ENCODE results near the gene DGKQ. TPM values are rescaled to one million over a fixed set of nuclear protein-coding genes. Genes with fewer than 3 reads are reported as not detected.

DGKQ gene
- total and polyA plus RNA-seq, 2 donors (not counting 3 experiments of a cell fraction or from before 2014, with no cell fraction given) = 15.8 to 20.2 TPM

DNA sequence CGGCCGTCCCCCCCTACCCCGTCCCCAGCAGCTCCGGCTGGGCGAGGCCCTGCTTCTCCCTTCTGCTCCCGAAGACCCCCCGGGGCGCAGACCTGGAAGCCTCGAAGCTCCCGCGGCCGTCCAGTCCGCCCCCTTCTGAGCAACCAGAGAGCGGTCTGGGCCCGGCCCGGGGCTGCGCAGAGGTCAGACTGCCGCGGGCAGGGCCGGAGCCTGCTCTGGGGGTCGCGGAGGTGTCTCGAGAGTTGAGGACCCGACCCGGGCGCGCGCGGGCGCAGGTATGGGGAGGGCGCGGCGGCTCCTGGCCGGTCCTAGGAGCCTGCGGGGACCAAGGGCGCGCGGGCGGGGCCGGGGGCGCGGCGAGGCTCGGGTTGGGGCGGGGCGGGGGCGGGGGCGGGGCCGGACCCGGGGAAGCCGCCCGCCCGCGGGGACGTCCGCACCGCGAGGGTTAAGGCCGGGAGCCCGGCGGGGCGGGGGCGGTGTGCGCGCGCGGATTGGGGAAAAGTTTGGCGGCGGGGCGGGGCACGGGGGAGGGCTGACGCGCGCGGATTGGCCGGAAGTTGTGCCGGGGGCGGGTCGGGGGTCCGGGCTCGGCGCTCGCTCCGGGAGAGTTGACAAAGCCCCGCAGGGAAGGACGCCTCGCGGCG, 37.8 kb upstream of the DGKQ start, which contains the start of gene FGFRL1:
TSS of gene FGFRL1 (plus strand) at position 605 of the 644 bp plus-strand sequence. CDS start 860 bp downstream, outside the sequence.
- Histone ChIP-seq H3K79me2 (ENCODE audit: control insufficient read depth, insufficient read depth, low read length) (peaks cover 3% of the 10 kb centered on the region), H3K9ac (replicated peaks; ENCODE audit: extremely low read depth, insufficient read depth, low read length) (peak within 1 kb of the TSS; percentile 49), H4K20me1 (replicated peaks; ENCODE audit: control insufficient read depth, extremely low read depth, insufficient read depth, low read length) (no peaks in the 10 kb centered on the region), H3K27me3 (ENCODE audit: control insufficient read depth in 2 of 2, insufficient read depth in 2 of 2, low read length in 2 of 2) (peaks cover 13 to 16% of the 10 kb centered on the region in 2 experiments), H3K9me1 (replicated peaks; ENCODE audit: control insufficient read depth, extremely low read depth, insufficient read depth, low read length) (no peaks in the 10 kb centered on the region), H3K27ac (ENCODE audit: insufficient read depth, low read depth, low read length) (no peak within 1 kb of the TSS), H3K4me3 (replicated peaks in 1 of 3; ENCODE audit: insufficient read depth in 1 of 3, low read depth in 1 of 3, low read length in 3 of 3) (peak within 1 kb of the TSS; percentile 52 to 85 (median 66)), H3K9me3 (replicated peaks; ENCODE audit: control insufficient read depth, insufficient read depth, low read length) (no peaks in the 10 kb centered on the region), H3K4me2 (ENCODE audit: insufficient read depth, low read length) (peak within 1 kb of the TSS; percentile 47), H3K4me1 (ENCODE audit: control insufficient read depth, extremely low read depth, insufficient read depth, low read length) (peaks cover 9% of the 10 kb centered on the region), H2AFZ (ENCODE audit: low read depth, low read length) (peak within 1 kb of the TSS; percentile 62), H3K36me3 (ENCODE audit: control insufficient read depth in 2 of 2, extremely low read depth in 1 of 2, insufficient read depth in 2 of 2, low read length in 2 of 2) (peaks cover 0 to 2% of the 10 kb centered on the region in 2 experiments)
- TF ChIP-seq POLR2AphosphoS5 (IDR thresholded peaks at IDR 0.05; ENCODE audit: insufficient read depth, low read depth, low read length) (peak; percentile 25), FOS (IDR thresholded peaks at IDR 0.05; ENCODE audit: borderline replicate concordance, insufficient read depth, low read length) (no peak)
- FAIRE-seq (peak; percentile 47), DNase-seq (ENCODE audit: low read depth, low spot score) (peak; percentile 76)
- dilution Hi-C loops (cut with MboI; ENCODE audit: extremely low pct_ligation_motif_present, low sequenced_read_pairs) (no loop called here), intact Hi-C loops (cut with micrococcal nuclease) (no loop called here)
- BruUV-seq (replicated peaks) = no TSS peak
- POLR2A ChIA-PET = no interaction called here
- CTCF ChIA-PET = interaction anchor here (1.6 to 2.6 kb wide), 4 partner anchors 24 to 105 kb away, joined by 4 to 13 read pairs (median 8); partner anchors contain the start of gene IDUA

DNA sequence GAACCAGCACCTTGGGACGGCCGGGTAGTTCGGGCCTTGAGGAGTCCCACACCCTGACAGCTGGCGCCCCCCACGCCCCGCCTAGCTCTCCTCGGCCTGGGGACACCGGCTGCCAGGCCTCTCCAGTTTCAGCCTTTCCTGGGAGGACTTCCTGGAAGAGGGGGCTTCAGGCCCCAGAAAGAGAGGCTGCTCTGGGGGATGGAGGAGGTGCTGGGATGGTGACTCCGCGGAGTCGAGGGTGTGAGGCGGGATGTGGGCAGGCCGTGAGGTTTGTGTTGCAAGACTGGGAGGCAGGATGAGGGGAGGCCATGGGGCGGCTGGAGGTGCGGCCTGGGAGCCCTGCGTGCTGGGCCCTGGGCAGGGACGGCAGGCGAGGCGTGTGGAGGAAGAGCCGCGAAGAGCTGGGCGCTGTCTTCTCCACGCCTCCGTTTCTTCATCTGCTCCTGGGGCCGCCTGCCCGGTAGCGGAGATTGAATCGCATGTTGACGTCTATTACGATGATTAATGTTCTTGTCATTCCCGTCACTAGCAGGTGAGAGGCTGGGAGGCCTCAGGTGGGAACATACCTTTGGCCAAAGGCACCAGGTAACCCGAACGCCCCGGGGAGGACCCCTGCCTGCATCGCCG, 37.1 kb upstream of the DGKQ start:
- no peak overlapping the region for H3K27ac ChIP-seq (ENCODE audit: insufficient read depth, low read depth, low read length)

More for the DNA sequence above, 37.1 kb upstream of the DGKQ start:
- Histone ChIP-seq H3K4me2 (ENCODE audit: insufficient read depth, low read length) (peak overlapping the region; percentile 14), H3K36me3 (ENCODE audit: control insufficient read depth in 2 of 2, extremely low read depth in 1 of 2, insufficient read depth in 2 of 2, low read length in 2 of 2) (peaks cover 0 to 2% of the 10 kb centered on the region in 2 experiments), H3K9me1 (replicated peaks; ENCODE audit: control insufficient read depth, extremely low read depth, insufficient read depth, low read length) (no peaks in the 10 kb centered on the region), H3K9me3 (replicated peaks; ENCODE audit: control insufficient read depth, insufficient read depth, low read length) (no peaks in the 10 kb centered on the region), H3K79me2 (ENCODE audit: control insufficient read depth, insufficient read depth, low read length) (peaks cover 3% of the 10 kb centered on the region), H3K9ac (replicated peaks; ENCODE audit: extremely low read depth, insufficient read depth, low read length) (no peak overlapping the region), H3K27me3 (ENCODE audit: control insufficient read depth in 2 of 2, insufficient read depth in 2 of 2, low read length in 2 of 2) (peaks cover 13 to 16% of the 10 kb centered on the region in 2 experiments), H4K20me1 (replicated peaks; ENCODE audit: control insufficient read depth, extremely low read depth, insufficient read depth, low read length) (no peaks in the 10 kb centered on the region), H3K4me1 (ENCODE audit: control insufficient read depth, extremely low read depth, insufficient read depth, low read length) (peaks cover 9% of the 10 kb centered on the region), H2AFZ (ENCODE audit: low read depth, low read length) (peak overlapping the region; percentile 62), H3K4me3 (replicated peaks in 1 of 3; ENCODE audit: insufficient read depth in 1 of 3, low read depth in 1 of 3, low read length in 3 of 3) (no peak overlapping the region)
- CTCF ChIA-PET = interaction anchor here (0.6 to 2.6 kb wide), 7 partner anchors 11 to 336 kb away, joined by 3 to 13 read pairs (median 4); partner anchors contain the start of gene IDUA
- no peak for TF ChIP-seq CTCF (IDR thresholded peaks at IDR 0.05; ENCODE audit: extremely low read depth in 1 of 2, insufficient read depth in 1 of 2, low read depth in 1 of 2, low read length in 2 of 2)
- no peak for TF ChIP-seq JUN (IDR thresholded peaks at IDR 0.05; ENCODE audit: borderline replicate concordance, insufficient read depth, insufficient read length, low read depth)
- TF ChIP-seq GATA2 (IDR thresholded peaks at IDR 0.05; ENCODE audit: insufficient read depth, insufficient read length, low read depth, low read length) = no peak
- no peak for TF ChIP-seq MYC (IDR thresholded peaks at IDR 0.05; ENCODE audit: low read depth, low read length)
- no peak for TF ChIP-seq POLR2AphosphoS5 (IDR thresholded peaks at IDR 0.05; ENCODE audit: insufficient read depth, low read depth, low read length)
- TF ChIP-seq FOS (IDR thresholded peaks at IDR 0.05; ENCODE audit: borderline replicate concordance, insufficient read depth, low read length) = no peak
- TF ChIP-seq EZH2 (IDR thresholded peaks at IDR 0.05; ENCODE audit: borderline replicate concordance, low read depth, low read length, severe bottlenecking) = no peak
- intact Hi-C loops (cut with micrococcal nuclease) = no loop called here
- POLR2A ChIA-PET = no interaction called here
- DNase-seq (ENCODE audit: low read depth, low spot score) (peak; percentile 42), FAIRE-seq (no peak)
- BruUV-seq (replicated peaks) = no TSS peak
- dilution Hi-C loops (cut with MboI; ENCODE audit: extremely low pct_ligation_motif_present, low sequenced_read_pairs) = no loop called here

All from endothelial cell of umbilical vein (primary cell).